Stimulated activated CD8-positive, alpha-beta memory T cell treated with anti-CD3 and anti-CD28 coated beads, Interleukin-12 subunit alpha, Interleukin-12 subunit beta, amount 100 ng/mL, for 24 hours (primary cell): ENCODE measurements around the gene HSD17B14.
"Not testable (repeated sequence)": the region's sequence is repeated elsewhere in the genome, so short reads cannot be mapped to it uniquely, and the experiment has no call there.

Experiments used
- DNase-seq: peaks from one replicate; pipeline ENCODE4 v3.0.0-alpha.2; 2020; ENCODE audit errors: extremely low read depth

HSD17B14 gene

DNA sequence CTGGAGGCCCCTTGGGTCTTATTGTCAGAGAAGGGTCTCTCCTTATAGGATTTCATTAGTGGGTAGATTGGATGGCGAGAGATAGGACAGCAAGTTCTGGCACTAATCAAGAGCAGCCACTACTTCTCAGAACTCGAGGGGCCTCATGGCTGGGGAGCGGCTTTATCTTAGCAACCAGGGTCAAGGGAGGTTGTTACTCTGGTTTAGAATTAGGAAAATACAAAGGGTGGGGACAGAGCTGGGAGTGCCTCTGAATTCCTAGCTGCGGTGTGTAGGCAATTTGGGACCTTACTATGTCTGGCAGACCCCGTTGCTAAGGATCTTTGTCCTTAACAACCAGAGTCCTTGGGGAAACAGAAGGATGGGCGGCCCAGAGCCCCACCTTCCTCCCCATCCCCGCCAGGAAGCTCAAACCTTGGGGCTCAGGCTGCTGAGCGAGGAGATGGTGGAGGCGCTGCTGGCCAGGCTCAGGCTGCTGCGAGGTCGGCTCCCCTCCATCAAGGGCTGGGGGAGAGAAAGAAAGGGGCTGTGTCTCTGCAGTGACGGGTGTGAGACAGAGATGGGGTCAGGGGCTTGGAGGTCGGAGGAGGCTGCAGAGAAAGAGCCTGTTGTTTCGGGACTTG lies 30.9 kb upstream of the HSD17B14 start:
- no peak for DNase-seq

DNA sequence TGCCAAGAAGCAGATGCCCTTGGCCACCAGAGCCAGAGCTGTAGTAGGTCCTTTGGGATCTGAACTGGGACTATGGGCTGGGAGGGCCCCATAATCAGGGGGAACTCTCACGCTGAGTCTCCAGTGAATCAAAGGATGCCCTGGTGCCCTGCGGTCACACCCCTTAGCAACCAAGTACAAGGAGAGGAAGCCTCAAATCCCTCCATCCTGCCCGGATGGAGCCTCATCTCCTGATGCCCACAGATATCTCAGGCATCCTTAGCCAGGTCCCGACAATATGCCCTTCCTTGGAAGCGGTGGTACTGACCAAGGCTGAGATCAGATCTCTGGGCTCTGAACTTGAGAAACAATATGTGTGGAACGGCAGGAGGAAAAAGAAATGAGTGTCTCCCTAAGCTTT lies 30.4 kb upstream of the HSD17B14 start:
- DNase-seq: no peak

- DNase-seq: no peak
Observed at GRCh38 chr19:48862827-48863226, 26.5 kb upstream of the HSD17B14 start.

GRCh38 chr19:48861313-48861712 lies 25.0 kb upstream of the HSD17B14 start:
- DNase-seq: no peak

DNA sequence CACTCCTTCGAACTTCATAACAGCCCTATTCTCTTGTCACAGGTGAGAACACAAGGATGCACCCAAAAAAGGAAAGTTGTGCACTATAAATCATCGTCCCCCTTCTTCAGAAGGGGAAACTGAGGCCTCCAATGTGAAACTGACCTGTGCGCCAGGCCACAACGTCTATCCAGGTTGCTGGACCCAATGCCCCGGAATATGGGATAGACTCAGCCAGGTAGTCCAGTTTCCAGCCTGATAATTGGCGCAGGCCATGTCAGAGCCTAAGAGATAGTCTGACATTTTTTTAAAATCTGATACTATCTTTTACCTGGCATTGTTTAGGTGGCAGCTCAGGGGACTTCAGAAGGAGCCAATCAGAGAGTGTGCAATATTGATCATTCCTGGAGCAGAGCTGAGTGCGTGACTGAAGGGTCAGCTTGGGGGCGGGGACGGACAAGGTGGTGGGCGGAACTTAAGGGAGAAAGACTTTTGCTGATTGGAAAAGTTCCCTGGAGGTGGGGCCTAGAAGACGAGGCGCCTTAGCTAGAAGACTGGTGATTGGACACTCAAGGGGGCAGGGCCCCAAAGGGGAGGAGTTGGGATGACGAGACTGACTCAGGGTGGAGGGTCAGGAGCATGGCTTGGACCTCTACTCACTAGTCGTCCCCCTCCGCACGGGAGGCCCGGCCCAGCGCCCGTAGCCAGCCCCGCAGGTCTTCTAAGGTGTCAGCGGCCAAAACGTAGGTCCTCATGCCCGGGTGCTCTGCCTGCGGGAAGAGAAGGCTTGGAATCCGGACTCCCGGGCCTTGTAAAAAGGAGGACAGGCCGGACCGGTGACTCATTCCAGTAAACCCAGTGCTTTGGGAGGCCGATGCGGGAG lies 23.7 kb upstream of the HSD17B14 start:
- DNase-seq: no peak

- DNase-seq: no peak
Observed at GRCh38 chr19:48858984-48859710, 22.9 kb upstream of the HSD17B14 start.

- DNase-seq: no peak
Observed at GRCh38 chr19:48856921-48857320, 20.6 kb upstream of the HSD17B14 start.

DNA sequence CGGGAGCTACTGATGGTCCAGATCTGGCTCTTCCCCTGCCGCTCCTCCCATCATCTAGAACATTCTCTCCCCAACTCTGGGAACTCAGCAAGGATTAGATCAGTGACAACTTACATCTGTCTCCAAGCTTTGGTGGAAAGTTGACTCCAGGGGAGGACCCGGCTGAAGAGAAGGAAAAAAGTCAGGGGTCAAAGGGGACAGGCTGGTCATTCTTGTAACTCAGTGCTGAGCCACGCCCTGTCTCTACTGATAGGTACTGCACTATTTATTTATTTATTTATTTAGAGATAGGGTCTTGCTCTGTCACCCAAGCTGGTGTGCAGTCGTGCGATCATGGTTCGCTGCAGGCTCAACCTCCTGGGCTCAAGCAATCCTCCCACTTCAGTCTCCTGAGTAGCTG lies 17.8 kb upstream of the HSD17B14 start:
- no peak for DNase-seq

- no peak for DNase-seq
Observed at GRCh38 chr19:48853483-48853882, 17.2 kb upstream of the HSD17B14 start.

DNA sequence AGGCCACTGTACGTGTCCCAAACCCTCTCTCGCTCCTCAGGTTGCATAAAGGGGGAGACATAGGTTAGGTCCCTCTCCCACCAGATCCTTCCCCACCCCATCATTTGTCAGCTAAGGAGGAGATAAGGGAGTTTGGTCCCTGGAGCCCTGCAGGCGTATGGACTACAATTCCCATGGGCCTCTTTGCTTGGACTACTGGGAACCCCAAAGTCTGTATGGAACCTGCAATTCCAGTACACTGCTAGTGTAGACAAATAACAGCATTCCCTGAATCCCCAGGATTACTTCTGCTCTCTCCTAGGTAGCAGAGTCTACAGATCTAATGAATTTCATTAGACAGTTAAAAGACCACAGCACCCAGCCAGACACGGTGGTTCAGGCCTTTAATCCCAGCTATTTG lies 16.0 kb upstream of the HSD17B14 start:
- no peak for DNase-seq

GRCh38 chr19:48846659-48847058 lies 10.4 kb upstream of the HSD17B14 start:
- DNase-seq: not testable (repeated sequence)

DNA sequence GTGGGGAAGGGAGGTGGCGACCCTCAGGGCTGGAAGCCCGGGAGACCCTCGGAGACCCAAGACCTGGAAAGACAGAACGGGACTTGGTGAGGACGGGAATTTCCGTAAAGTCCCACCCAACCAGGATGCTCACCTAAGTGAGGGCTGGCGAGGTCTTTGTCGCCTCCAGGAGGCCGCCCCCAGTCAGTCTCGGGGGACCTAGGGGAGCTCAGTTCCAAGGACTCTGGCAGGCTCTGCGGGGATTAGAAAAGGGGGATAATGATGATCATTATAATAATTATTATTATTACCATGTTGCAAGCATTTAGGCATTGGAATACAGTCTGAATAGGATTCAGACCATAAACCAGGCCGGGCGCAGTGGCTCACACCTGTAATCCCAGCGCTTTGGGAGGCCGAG lies 9.1 kb upstream of the HSD17B14 start:
- DNase-seq: no peak

DNA sequence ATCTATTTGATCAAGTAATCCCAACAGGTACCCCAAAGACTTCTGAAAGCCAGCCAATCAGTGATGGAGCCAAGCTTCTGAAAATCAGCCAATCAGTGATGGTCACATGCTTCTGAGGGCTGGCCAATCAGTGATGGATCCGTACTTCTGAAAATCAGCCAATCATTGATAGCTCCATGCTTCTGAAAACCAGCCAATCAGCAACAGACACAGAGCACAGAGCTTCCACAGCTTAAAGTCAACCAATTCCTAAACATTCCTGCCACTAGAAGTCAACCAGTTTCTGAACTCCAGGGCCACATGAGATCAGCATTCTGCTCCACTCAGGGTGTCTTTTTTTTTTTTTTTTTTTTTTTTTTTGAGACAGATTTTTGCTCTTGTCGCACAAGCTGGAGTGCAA lies 8.2 kb upstream of the HSD17B14 start:
- DNase-seq: no peak

- DNase-seq: no peak
Observed at GRCh38 chr19:48842789-48843162, 6.5 kb upstream of the HSD17B14 start.

DNA sequence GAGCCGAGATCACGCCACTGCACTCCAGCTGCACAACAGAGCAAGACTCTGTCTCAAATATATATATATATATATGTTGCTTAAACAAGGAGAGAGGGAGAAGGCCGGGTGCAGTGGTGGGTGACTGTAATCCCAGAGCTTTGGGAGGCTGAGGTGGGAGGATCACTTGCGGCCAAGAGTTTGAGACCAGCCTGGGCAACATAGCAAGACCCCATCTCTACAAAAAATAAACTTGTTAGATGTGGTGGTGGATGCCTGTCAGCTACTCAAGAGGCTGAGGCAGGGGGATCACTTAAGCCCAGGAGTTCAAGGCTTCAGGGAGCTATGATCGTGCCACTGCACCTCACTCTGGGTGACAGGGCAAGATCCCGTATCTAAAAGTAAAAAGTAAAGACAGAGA lies 5.3 kb upstream of the HSD17B14 start:
- DNase-seq: no peak

GRCh38 chr19:48841047-48841446 lies 4.8 kb upstream of the HSD17B14 start:
- DNase-seq: no peak

GRCh38 chr19:48837687-48838086 lies 1.4 kb upstream of the HSD17B14 start:
- no peak for DNase-seq

GRCh38 chr19:48837051-48837524 lies 797 bp upstream of the HSD17B14 start:
- peak; percentile 67 for DNase-seq

GRCh38 chr19:48835734-48836088 lies 580 bp downstream of the HSD17B14 start:
- peak; percentile 75 for DNase-seq

- no peak for DNase-seq
Observed at GRCh38 chr19:48833977-48834376, 2.3 kb downstream of the HSD17B14 start.

DNA sequence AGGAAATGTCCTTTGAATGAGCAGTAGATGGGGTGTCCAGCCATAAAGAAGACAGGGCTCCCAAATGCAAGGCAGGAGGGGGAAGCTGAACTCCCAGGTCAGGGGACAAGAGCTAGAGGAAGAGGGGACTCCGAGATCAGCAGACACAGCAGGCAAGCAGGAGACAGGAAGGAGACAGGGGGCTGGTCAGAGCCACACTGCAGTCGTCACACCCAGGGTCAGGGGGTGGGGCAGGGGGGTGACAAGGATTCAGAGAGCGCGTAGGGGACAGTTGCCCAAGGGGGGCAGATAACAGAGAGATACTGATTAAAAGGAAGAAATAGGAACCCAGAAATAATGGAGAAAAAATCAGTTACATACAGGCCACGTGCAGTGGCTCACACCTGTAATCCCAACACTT lies 3.2 kb downstream of the HSD17B14 start:
- no peak for DNase-seq

- DNase-seq: no peak
Observed at GRCh38 chr19:48830965-48831364, 5.3 kb downstream of the HSD17B14 start.

GRCh38 chr19:48830088-48830487 lies 6.2 kb downstream of the HSD17B14 start:
- DNase-seq: no peak
